Endothelial cell of umbilical vein (primary cell): Measurements from ENCODE around the gene NADK.

Experiments used
- CTCF ChIP-seq, 2 donors: IDR thresholded peaks; 1 replicate in 1 of 2; 2 replicates in 1 of 2; pipeline ENCODE4 v1.5.1; 2011; ENCODE audit warnings: low read length in 2 of 2, mild to moderate bottlenecking in 2 of 2, moderate library complexity in 2 of 2, control low read depth in 1 of 2, inconsistent platforms in 1 of 2, low read depth in 1 of 2; ENCODE audit not compliant: insufficient read depth in 1 of 2; ENCODE audit errors: extremely low read depth in 1 of 2
- EZH2 ChIP-seq: IDR thresholded peaks from 2 replicates; pipeline ENCODE4 v1.6.1; 2012; ENCODE audit warnings: borderline replicate concordance, low read depth, mild to moderate bottlenecking, moderate library complexity, low read length, inconsistent platforms; ENCODE audit not compliant: severe bottlenecking
- FOS ChIP-seq: IDR thresholded peaks from 2 replicates; pipeline ENCODE4 v1.6.1; 2011; ENCODE audit warnings: mild to moderate bottlenecking, low read length, moderate library complexity, borderline replicate concordance; ENCODE audit not compliant: insufficient read depth
- GATA2 ChIP-seq: IDR thresholded peaks from 2 replicates; pipeline ENCODE4 v1.7.0; 2011; ENCODE audit warnings: low read depth, mild to moderate bottlenecking, moderate library complexity, mixed read lengths, low read length; ENCODE audit not compliant: insufficient read length, insufficient read depth
- MAX ChIP-seq: IDR thresholded peaks from 2 replicates; pipeline ENCODE4 v1.6.1; 2011; ENCODE audit not compliant: insufficient read depth, insufficient read length
- MYC ChIP-seq: IDR thresholded peaks from one replicate; pipeline ENCODE4 v1.6.1; 2011; ENCODE audit warnings: mild to moderate bottlenecking, low read depth, low read length
- POLR2A ChIP-seq: IDR thresholded peaks from 2 replicates; pipeline ENCODE4 v1.6.1; 2012; ENCODE audit warnings: low read depth, mild to moderate bottlenecking, control low read depth, low read length
- POLR2AphosphoS5 ChIP-seq: IDR thresholded peaks from 2 replicates; pipeline ENCODE4 v1.6.1; 2012; ENCODE audit warnings: low read depth, mild to moderate bottlenecking, control low read depth, low read length, moderate library complexity; ENCODE audit not compliant: insufficient read depth

- no peak for TF ChIP-seq CTCF (IDR thresholded peaks at IDR 0.05; ENCODE audit: extremely low read depth in 1 of 2, insufficient read depth in 1 of 2, low read depth in 1 of 2, low read length in 2 of 2)
- TF ChIP-seq EZH2, result no peak
- no peak for TF ChIP-seq POLR2AphosphoS5
- peak; percentile 18 for TF ChIP-seq POLR2A
- TF ChIP-seq MAX, result no peak
- no peak for TF ChIP-seq GATA2
- TF ChIP-seq MYC, result no peak
- no peak for TF ChIP-seq FOS
Measured at GRCh38 chr1:1775327-1776226, 2.7 kb downstream of the NADK start.
